HG03039 (cell line): Measurements from ENCODE around the gene POU5F1.

Experiments used
- ATAC-seq: cut with Tn5 transposase; IDR thresholded peaks from one replicate; pipeline ENCODE4 v1.9.1; 2021; ENCODE audit warnings: mild to moderate bottlenecking, moderate library complexity; ENCODE audit not compliant: unreplicated experiment

The POU5F1 gene

DNA sequence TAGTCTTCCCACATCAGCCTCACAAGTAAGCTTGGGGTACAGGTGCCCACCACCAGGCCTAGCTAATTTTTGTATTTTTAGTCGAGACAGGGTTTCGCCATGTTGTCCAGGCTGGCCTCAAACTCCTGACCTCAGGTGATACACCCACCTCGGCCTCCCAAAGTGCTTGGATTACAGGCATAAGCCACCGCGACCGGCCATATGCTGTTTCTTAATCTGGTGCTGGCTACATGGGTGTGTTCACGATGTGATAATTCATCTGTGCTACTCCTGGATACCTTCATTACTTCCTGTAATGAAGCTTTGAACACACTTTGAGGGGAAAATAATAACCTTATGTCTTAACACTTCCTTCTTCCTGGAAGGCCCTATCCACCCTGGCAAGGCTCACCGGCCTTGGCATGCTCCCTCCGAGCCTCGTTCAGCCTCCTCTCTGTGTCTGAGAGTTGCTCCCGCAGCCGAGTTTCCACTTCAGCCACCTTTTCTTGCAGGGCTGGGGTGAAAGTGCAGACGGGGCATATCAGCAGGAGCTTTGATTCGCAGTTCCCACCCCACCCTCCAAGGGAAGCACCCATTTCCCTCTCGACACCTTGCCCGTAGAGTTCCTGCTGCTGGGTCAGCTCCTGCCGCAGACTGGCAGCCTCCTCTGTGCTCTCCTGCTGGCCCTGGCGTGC, 26.0 kb downstream of the POU5F1 start:
- no peak for ATAC-seq

DNA sequence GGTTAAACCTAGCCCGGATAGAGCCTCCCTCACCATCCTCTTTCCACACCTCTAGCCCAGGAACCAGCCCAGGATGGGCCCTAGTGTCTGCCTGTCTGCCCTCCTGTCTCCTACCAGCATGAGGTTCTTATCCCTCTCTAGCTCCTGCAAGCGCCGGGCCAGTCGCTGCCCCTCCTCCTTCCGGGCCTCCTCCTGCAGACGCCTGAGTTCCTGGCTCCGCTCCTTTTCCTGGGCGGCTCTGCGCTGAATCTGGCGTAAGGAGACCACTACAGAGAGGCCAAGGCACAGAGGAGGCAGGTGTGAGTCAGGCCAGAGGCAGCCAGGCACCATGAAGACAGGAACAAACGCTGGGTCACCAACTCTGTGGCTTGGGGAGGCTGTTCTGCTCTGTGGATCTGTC, 27.3 kb downstream of the POU5F1 start:
- ATAC-seq: no peak

DNA sequence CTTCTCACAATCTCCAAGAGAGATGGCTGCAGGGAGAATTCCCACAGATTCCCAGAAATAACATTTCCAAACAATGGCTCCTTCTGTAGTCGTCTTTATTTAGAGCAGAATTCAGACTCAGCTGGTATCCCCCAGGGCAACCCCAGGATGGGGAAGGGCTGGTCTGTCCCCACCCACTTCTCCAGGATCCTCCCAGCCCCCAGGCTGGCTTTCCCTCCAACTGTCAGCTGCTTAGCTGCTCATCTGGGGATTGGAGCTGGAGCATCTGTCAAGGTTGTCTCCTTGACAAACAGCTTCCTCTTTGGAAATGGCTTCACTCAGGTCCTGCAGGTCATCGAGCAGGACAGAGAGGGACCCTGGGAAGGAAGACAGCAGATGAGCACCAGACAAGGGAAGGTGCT, 28.1 kb downstream of the POU5F1 start:
- no peak for ATAC-seq

DNA sequence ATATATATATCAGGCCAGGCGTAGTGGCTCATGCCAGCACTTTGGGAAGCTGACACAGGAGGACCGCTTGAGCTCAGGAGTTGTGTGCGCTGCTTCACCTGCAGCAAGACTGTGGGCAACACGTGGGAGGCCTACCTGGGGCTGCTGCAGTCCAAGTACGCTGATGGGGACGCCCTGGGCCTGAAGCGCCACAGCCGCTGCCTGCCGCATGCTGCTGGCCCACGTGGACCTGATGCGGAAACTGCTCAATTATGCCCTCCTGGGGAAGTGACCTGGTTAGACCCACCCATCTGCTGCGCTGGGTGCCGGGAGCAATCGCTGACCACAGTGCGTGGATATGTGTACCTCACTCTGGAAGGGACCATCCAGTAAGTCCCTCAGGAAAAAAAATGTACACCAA, 29.8 kb downstream of the POU5F1 start:
- ATAC-seq: no peak

DNA sequence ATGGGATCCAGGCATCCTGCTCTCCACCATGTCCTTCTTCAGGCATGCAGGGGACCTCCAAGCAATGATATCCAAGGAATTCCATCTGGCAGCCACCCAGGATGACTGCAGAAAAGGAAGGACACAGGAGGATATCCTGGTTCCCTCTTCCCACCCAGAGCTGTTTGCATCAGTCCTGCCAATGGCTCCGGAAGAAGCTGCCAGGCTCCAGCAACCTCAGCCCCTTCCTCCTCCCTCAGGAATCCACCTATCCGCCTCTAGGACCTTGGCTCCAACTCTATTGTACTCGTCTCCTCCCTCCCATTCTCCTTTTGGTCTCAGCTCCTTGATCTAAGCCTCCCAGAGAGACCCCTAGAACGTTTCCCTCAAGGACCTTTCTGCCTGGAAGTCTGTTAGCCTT, 30.9 kb downstream of the POU5F1 start:
- ATAC-seq: no peak

DNA sequence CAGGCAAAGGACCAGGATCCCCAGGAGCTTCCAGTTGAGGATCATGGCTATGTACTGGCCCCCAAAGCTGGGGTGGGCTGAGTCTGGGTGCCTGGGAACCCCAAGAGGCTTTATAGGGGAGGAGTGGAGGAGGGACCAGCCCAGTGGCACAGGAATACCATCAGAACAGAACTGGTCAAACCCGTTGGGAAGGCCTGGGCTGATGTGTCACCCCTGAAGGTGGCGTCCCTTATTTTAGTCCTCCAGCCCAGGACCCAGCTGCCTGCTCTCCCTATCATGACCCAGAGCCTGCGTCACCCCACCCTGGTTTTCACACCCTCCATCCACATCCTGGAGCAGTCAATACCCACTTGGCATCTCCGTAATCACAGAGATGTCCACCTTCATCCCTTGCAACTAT, 31.5 kb downstream of the POU5F1 start, which contains the start of gene PSORS1C2:
Gene PSORS1C2 (minus strand): TSS at position 85 of the 400 bp plus-strand sequence. CDS start 40 bp downstream, at position 45.
- no peak for ATAC-seq

DNA sequence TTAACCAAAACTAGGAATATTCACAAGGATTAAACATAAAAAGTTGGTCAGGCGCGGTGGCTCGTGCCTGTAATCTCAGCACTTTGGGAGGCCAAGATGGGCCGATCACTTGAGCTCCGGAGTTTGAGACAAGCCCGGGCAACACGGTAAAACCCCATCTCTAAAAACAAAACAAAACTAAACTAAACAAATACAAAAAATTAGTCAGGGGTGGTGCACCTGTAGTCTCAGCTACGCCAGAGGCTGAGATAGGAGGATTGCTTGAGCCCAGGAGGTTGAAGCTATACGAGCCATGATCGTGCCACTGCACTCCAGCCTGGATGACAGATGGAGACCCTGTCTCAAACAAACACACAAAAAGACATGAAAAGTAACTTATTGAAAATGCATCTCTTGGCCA, 34.8 kb downstream of the POU5F1 start:
- no peak for ATAC-seq

DNA sequence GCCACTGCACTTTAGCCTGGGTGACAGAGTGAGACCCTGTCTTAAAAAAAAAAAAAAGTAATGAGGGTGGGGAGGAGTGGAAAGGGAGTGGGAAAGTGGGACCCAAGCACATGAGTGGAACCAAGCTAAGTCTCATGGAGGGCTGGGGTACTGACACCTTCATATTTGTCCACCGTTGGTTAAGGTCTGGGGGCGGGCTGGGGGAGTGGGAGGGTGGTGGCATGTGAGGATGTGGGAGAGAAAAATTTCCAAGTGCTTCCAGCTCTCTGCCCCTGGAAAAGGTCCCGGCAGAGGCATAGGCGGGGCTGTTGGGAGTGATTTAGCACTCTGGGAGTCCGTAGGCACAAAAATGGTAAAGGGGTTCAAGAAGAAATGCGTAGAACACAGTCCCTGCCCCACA, 37.7 kb downstream of the POU5F1 start:
- no peak for ATAC-seq

DNA sequence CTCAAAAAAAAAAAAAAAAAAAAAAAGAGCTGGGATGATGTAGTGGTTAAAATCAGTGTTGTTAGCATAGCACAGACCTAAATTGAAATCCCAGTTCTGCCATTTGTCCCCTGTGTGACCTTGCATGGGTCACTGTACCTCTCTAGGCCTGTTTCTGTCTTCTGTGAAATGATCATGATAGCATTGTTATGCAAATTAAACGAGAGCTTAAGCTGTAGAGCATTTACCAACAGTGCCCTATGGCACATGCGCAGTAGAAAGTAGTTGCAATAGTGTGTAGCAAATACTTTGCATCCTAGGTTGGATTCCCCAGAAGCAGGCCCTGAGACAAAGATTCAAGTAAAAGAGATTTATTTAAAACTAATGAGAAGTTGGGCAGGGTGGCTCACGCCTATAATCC, 38.9 kb downstream of the POU5F1 start:
- no peak for ATAC-seq

DNA sequence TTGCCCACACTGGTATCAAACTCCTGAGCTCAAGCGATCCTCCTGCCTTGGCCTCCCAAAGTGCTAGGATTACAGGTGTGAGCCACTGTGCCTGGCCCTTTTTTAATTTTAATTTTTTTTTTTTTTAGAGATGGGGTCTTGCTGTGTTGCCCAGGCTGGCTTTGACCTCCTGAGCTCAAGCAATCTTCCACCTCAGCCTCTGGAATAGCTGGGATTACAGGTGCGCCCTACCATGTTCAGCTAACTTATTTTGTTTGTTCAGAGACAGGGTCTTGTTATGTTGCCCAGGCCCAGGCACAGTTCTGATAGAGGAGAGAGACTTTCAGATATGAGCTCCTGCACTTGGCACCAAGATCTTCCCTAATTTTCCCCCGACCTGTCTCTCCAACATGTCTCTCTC, 39.7 kb downstream of the POU5F1 start:
- ATAC-seq: no peak

DNA sequence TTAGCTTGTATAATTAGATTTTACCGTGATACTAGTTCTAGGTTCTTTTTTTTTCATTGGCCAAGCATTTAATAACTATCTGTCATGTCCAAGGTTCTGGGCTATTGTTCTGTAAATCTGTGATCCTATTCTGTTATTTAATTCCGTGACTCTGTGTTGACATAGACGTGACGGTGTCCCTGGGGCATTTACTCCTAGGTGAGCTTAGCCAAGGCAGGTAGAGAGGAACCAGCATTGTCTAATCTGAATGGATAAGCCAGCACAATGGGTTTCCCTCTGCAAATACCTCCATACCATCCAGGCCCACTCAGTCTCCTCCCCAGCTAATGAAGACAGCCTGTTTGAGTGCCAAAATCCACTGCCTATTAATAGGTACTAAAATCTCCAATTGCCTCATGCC, 41.4 kb downstream of the POU5F1 start:
- no peak for ATAC-seq

DNA sequence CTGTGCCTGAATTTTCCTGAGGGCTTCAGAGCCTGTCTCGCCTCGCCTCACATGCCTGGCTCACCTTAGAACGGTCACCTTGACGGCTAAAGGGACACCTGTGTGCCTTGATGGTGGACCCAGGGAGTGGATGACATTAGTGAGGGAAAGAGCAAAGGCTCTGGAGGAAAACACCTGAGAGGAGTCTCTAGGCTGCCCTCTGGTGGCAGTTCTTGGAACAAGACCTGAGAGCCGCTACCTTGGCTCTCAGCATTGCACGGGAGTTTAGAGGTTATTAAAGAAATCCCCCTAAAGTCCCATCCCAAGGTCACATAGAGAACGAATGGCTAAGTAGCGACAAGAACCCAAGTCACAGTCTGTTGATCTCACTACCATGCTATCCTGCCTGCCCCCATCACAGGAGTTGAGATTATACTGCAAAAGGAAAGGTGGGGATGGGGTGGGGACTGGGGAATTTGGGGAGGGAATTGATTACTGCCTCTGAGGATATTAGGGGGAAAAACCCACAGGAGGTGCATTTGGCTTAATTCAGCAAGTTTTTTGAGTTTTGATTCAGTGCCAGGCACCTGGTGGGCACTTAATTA, 42.3 kb downstream of the POU5F1 start:
- no peak for ATAC-seq

DNA sequence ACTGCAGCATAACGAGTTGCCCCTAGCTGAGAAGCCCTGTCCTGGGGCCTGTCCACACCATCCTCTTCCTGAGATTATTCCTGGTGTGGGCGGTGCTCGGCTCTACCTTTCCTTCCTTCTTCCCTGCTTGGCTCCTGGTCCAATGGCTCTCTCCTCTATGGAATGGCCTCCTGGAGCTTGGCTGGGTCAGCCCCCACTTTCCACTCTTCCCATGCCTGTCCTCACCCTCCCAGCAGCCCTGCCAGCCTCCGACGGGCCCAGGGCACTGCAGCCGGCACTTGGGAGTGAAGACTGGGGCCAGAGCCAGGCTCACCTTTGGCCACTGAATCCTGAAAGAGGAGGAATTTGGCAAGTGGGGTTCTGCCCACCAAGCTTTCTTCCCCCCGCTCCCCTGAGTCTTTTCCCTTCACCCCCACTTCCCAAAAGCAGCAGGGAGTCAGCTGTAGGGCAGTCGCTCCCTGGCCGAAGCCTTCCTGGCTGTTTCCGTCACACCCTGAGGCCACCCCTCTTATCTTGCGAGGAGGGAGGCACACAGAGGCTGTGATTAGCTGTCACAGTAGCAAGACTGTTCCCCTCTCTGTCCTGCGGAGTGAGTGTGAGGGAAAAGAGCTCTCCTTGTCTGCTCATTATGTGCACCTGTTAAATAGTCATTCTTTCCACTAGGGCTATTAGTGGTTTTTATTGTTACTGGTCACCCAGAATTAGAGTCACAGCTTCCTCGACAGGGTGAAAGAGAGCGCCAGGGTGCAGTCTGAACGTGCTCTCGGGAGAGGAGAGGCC, 43.9 kb downstream of the POU5F1 start:
- ATAC-seq: no peak

DNA sequence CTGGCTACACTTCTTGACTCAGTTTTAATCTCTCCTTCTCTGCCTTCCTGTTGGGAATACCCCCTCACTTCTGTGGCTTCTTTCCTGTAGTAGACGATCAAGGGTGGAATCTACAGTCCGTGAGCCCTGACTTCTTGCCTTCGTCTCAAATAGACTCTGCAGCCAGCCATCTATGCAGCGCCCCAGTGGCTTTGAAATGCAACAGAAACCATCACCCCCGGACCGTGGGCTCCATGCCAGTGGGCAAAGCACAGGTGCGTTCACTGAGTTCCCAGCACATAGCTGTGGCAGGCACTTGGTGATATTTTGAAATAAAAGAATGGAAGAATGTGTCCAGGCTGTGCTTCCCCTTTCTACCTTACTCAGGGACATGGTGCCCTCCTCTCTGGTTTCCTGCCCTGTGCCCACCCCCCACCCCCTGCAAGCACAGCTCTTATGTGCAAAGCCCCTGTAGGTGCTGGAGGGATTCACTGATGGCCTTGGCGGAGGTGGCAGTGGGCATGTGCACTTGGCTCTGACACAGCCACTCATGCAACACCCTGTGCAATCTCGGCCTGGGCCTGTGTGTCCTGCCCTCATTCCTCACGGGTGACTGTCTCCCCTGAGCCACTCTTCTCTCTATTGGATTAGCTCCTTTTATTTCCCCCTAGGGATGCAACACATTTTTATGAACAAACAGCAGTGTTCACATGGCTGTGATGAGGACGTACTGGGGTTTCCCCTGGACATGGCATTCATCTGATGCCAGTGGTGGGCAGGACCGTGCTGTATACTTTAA, 44.7 kb downstream of the POU5F1 start:
- ATAC-seq: no peak

DNA sequence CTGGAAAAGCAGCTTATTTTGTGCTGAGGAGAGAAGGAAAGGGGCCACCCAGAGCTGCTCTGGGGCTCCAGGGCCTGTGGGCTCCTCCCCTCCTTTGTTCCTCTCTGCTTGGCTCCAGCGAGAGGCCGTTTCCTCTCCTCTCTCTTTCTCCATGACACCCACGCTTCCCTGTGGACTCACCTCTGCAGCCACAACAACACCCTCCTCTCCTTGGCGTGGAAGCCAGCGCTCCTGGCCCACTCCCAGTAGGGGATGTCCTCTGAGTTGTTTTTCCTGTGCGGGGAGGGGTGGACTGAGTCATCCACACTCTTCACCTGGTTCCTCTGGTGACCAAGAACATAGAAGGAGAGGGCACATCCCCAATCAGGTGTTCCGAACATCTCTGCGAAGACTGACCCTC, 45.3 kb downstream of the POU5F1 start:
- no peak for ATAC-seq

DNA sequence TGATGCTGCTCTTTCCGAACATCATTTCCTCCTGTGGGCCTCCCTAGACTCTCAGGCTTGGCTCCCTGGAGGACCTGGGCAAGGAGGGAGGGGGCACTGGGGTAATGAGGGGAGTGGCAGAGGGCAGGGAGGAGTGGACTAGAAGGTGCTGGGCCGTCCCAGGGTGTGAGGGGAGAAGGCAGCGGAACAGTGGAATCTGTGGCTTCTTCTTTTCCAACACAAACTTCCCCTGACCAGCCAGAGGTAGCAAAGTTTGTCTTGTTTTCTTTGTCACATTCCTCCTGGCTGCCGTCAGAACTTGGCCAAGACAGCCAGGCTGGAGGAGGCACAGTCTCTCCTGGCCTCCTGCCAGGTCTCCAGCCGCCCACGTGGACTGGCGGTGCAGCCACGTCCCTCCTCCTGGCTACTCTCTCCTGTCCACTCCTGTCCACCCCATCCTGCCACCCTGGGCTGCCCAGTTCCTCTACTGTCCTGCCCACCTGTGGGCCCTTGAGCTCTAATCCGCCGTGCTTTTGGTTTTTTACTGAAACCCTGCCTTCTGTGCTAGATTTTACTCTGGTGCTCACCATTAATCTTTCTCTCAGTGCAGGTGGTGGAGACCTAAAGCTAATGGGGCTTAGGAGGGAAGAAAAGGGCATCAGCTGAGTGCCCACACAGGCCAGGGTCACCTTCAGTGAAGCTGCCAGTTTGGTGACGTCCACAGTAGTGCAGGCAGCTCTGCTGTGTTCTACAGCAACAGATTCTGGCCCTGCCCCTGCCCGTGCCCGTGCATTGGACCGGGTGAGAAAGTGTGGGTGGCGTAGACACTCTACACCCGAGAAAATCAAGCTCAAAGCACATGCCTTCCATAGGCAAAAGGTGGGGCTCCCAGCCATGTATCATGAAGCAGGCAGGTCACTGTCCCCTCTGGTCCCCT, 47.4 kb downstream of the POU5F1 start:
- ATAC-seq: no peak

DNA sequence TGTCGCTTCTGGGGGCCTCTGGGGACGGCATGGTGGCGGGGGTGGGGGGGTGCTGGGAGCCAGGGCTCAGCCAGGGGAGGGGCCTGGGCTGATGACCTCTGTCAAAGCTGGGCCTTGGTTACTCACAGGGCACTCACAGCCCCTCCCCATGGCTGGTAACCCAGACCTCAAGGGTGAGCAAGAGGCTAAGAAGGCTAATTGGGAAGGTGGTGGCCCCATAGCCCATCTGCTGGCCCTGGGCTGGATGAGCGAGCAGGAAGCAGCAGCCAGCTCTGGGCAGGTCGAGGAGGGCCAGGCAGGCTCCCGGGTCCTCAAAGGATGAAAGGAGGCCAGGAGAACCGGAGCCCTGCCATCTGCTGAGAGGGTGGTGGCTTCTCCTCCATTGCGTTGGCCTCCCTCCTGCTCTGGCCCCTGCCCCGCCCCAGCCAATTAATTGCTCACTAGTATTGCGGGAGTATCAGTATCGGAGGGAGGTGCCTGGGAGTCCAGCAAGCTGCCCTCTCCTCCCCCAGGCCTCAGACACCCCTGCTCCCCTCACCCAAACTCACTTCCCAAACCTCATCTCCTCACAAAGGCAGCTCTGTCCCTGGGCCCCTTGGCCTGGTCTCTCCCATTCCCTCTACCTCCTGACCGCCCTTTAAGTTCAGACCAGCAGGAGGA, 49.2 kb downstream of the POU5F1 start:
- no peak for ATAC-seq

DNA sequence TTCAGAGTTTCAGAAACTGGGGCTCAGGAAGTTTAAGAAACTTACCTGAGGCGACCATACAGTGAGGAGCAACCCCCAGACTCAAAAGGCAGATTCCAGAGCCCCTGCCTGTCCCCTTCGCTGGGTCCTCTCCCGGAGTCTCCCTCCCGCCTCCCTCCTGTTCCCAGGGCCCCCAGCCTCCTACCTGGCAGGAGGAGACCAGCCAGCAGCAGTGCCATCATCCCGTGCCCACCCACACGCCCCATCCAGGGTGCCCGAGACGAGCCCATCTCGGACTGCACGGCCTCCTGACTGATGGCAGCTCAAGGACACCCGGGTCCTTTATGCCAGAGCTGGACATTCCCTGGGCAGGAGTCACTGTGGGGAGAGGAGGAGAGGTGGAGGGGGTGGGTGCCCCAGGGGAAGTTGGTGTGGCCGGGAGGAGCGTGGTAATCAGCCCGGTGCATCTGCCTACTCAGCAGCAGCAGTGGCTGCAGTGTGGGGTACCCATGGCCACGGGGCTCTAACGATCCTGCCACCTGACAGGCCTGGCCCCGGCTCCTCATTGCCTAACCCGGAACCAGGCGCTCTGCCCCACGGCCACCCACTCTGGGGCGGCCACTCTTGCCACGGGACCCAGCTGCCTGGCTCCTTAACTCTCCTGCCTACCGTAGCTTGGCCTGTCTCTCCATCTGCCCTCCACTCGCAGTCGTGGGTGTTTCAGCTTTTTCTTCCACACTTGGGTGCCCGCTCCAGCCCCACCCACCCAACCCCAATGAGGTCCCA, 50.1 kb downstream of the POU5F1 start, which contains the start of gene CDSN:
Gene CDSN (minus strand): TSS at position 296 of the 765 bp plus-strand sequence. CDS start 27 bp downstream, at position 269.
- no peak for ATAC-seq

DNA sequence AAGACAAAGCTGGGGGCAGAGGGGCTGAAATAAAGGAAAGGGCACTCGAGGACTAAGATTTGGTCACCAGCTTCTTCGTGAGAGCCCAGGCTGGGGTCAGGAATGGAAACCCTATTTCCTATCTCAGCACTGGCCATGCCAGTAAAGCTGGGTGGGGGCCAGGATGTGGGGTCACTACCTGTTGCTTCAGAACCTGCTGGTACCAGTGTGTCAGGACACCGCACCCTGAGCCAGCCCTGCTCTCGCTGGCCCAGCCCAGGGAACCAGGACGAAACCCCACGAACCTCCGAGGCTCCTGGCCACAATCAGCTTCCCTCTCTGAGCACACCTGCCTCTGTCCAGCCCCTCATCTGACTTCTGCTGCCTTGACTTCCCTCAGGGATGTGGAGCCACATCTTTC, 52.3 kb downstream of the POU5F1 start:
- ATAC-seq: no peak
